ENCODE results near the gene MYRFL. TPM values are rescaled to one million over a fixed set of nuclear protein-coding genes. Genes with fewer than 3 reads are reported as not detected.

MYRFL gene
- total RNA-seq, 1 donor from 2014 or later: 0.93 TPM

DNA sequence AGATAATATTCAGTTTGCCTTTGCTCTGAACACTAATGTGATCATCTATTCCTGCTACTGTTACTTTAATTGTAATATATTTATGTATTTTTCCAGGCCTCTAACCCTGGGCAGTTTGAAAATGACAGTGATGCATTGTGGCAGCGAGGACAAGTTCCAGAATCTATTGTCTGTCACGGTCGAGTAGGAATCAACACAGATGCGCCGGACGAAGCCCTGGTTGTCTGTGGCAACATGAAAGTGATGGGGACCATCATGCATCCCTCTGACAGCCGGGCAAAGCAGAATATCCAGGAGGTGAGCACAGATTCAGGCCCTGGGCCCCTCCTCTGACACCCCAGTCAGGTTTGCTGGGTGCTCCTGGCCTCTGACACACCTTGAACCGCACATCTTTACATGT lies 78.5 kb downstream of the MYRFL start:
- DNase-seq (ENCODE audit: low spot score, unreplicated experiment): no peak
- Mint-ChIP-seq H3K27me3 (no peaks in the 10 kb centered on the region), H3K4me3 (ENCODE audit: low read depth) (no peak overlapping the region), H3K36me3 (ENCODE audit: insufficient read depth) (no peaks in the 10 kb centered on the region), H3K9me3 (ENCODE audit: low read depth) (no peaks in the 10 kb centered on the region), H3K27ac (no peak overlapping the region), H3K4me1 (ENCODE audit: low read depth) (no peaks in the 10 kb centered on the region)
- TF ChIP-seq, protein P1, sequence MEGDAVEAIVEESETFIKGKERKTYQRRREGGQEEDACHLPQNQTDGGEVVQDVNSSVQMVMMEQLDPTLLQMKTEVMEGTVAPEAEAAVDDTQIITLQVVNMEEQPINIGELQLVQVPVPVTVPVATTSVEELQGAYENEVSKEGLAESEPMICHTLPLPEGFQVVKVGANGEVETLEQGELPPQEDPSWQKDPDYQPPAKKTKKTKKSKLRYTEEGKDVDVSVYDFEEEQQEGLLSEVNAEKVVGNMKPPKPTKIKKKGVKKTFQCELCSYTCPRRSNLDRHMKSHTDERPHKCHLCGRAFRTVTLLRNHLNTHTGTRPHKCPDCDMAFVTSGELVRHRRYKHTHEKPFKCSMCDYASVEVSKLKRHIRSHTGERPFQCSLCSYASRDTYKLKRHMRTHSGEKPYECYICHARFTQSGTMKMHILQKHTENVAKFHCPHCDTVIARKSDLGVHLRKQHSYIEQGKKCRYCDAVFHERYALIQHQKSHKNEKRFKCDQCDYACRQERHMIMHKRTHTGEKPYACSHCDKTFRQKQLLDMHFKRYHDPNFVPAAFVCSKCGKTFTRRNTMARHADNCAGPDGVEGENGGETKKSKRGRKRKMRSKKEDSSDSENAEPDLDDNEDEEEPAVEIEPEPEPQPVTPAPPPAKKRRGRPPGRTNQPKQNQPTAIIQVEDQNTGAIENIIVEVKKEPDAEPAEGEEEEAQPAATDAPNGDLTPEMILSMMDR (IDR thresholded peaks at IDR 0.05; ENCODE audit: unreplicated experiment): no peak

DNA sequence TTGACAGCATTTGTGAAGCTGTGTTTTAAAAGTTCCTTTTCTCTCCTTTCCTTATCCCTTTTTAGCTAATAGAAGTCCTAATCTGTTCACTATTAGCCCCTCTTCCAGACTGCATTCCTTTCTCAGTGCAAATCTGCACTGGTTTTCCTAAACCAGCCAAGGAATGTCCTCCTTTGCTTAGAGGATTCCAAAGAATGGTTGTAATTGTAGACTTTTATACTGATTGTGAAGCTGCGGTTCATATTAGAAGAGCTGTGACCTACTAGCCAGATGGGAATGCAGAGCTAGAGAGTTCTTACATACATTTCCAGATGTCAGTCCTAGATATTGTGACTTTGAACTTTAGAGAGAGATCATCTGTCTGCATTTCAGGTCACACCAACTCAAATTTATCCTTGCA lies 79.8 kb downstream of the MYRFL start:
- H3K27me3 Mint-ChIP-seq: no peaks in the 10 kb centered on the region
- no peaks in the 10 kb centered on the region for H3K36me3 Mint-ChIP-seq (ENCODE audit: insufficient read depth)
- no peaks in the 10 kb centered on the region for H3K4me1 Mint-ChIP-seq (ENCODE audit: low read depth)
- TF ChIP-seq, protein P1 (IDR thresholded peaks at IDR 0.05; ENCODE audit: unreplicated experiment): no peak
- no peaks in the 10 kb centered on the region for H3K9me3 Mint-ChIP-seq (ENCODE audit: low read depth)
- H3K4me3 Mint-ChIP-seq (ENCODE audit: low read depth): no peak overlapping the region
- no peak for DNase-seq (ENCODE audit: low spot score, unreplicated experiment)
- no peak overlapping the region for H3K27ac Mint-ChIP-seq

DNA sequence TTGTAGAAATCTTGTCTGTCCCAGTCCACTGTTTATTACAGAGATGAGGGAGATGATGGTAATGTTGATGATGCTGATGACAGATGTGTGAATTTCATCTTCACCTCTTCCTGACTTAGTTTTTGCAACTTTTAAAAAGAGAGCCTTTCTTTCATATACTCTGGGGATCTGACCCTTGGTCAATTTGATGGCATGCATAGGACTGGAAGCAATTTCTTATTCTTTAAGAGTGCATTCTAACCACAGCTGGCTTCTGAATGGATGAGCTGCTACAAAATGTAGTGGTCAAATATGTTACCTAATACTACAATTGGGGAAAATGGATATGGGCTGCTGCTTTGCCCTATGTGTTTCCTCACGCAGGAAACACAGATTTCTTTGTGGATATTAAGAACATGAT lies 80.8 kb downstream of the MYRFL start:
- H3K36me3 Mint-ChIP-seq (ENCODE audit: insufficient read depth): no peaks in the 10 kb centered on the region
- no peak for DNase-seq (ENCODE audit: low spot score, unreplicated experiment)
- H3K27me3 Mint-ChIP-seq: peaks cover 3% of the 10 kb centered on the region
- H3K4me3 Mint-ChIP-seq (ENCODE audit: low read depth): no peak overlapping the region
- TF ChIP-seq, protein P1 (IDR thresholded peaks at IDR 0.05; ENCODE audit: unreplicated experiment): no peak
- no peak overlapping the region for H3K27ac Mint-ChIP-seq
- H3K9me3 Mint-ChIP-seq (ENCODE audit: low read depth): no peaks in the 10 kb centered on the region
- no peaks in the 10 kb centered on the region for H3K4me1 Mint-ChIP-seq (ENCODE audit: low read depth)

DNA sequence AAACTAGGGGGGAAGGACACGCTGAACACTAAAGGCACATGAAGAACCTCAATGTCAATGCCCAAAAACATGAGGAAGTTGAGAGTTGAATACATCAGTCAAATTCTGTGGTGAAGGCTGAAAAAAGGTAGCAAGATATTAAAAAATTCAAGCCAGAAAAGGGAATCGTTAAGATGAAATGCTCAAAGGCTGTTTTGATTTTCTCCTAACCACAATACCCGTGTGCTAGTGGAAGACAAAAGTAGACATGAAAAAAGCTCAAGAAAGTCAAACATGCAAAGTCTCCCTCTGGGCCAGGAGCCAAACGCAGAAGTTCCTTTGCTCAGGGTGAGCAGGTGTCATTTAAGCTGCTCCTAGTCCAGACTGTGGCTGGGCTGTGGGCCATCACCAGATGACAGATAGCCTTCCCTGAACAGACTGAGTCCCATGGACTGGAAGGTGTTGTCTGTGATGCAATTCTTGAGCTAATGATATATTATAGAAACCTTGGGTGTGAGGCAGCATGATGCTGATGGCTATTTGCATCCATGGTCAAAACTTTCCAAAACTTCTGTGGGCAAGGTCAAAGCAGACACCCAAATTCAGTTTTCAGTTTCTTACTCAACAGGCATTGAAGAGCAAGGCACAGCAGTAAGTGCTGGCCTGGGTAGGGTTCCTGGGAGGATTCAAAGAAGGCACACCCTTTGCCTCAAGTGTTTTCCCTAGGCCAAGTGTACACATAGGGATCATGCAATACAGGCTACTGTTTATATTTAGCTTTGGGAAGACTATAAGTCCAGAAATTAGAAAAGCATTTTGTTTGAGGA lies 81.6 kb downstream of the MYRFL start:
- Mint-ChIP-seq H3K9me3 (ENCODE audit: low read depth) (no peaks in the 10 kb centered on the region), H3K27me3 (peaks cover 3% of the 10 kb centered on the region), H3K4me1 (ENCODE audit: low read depth) (no peaks in the 10 kb centered on the region), H3K36me3 (ENCODE audit: insufficient read depth) (no peaks in the 10 kb centered on the region), H3K27ac (no peak overlapping the region), H3K4me3 (ENCODE audit: low read depth) (no peak overlapping the region)
- TF ChIP-seq, protein P1 (IDR thresholded peaks at IDR 0.05; ENCODE audit: unreplicated experiment): no peak
- no peak for DNase-seq (ENCODE audit: low spot score, unreplicated experiment)

DNA sequence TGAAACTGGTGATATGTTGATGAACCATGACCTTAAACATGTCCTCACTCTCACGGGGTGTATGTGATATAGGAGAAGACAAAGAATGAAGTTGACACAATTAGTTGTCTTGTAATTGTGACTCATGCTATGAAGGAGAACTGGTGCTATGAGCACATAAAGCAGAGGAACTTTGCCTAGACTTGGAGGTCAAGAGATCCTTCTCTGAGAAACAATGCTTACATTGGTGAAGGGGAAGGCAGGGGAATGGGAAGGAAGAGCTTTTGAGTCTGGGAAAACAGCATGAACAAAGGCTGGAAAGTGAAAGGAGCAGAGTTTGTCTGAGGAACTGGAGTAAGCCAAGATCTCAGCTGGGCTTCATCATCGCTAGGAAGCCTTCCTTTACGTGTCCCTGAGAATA lies 83.2 kb downstream of the MYRFL start:
- no peak for DNase-seq (ENCODE audit: low spot score, unreplicated experiment)
- Mint-ChIP-seq H3K4me1 (ENCODE audit: low read depth) (no peaks in the 10 kb centered on the region), H3K36me3 (ENCODE audit: insufficient read depth) (no peaks in the 10 kb centered on the region), H3K9me3 (ENCODE audit: low read depth) (no peaks in the 10 kb centered on the region), H3K27me3 (peaks cover 3% of the 10 kb centered on the region), H3K4me3 (ENCODE audit: low read depth) (no peak overlapping the region), H3K27ac (no peak overlapping the region)
- TF ChIP-seq, protein P1 (IDR thresholded peaks at IDR 0.05; ENCODE audit: unreplicated experiment): no peak
